ENCODE data around the gene C3. TPM values are rescaled to one million over a fixed set of nuclear protein-coding genes. Genes with fewer than 3 reads are reported as not detected.
"Not testable (repeated sequence)": the region's sequence is repeated elsewhere in the genome, so short reads cannot be mapped to it uniquely, and the experiment has no call there.

The C3 gene
- 4.0 and 5.2 TPM in 2 replicates for total RNA-seq (2014; rRNA removed; shearing (Covaris generic))

DNA sequence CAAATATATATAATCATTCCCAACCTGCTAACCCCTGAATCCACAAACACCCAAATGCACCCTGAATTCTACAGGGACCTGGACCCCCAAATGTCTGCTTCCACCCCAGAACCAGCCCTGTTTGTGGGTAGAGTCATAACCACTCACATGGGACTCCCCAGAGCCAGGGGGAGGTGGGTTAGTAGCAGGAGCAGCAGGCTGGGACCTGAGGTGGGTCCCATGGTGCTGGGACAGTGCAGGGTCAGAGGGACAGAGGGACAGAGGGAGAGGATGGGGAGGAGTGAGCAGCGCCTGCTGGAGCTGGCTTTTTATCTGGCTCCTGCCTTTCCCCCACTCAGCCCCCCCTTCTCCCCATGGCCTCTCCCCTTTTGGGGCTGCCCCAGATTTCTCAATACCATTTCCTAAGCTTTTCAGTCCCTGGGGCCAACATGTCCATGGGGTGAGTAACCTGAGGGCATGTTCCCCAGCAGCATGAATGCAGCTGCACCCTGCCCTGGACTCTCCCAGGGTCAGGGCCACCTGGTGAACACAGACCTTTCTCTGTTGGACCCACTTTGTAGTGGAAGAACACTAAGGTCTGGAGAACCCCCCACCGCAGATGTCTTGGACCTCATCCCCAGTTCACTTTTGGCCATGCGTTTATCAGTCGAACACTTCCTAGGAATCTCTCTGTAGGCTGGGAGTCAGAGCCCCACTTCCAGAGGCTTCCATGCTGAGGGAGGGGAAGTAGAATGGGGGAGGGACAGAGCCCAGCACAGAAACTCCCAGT, at the start of gene C3:
TSS of gene C3 (minus strand) at position 282 of the 769 bp plus-strand sequence. CDS start at position 221, 61 bp downstream.
- peak; percentile 75 for DNase-seq (ENCODE audit: low read depth)

- DNase-seq (ENCODE audit: low read depth) = no peak
These were observed 48.7 kb upstream of the C3 start for GRCh38 chr19:6769006-6769619.

DNA sequence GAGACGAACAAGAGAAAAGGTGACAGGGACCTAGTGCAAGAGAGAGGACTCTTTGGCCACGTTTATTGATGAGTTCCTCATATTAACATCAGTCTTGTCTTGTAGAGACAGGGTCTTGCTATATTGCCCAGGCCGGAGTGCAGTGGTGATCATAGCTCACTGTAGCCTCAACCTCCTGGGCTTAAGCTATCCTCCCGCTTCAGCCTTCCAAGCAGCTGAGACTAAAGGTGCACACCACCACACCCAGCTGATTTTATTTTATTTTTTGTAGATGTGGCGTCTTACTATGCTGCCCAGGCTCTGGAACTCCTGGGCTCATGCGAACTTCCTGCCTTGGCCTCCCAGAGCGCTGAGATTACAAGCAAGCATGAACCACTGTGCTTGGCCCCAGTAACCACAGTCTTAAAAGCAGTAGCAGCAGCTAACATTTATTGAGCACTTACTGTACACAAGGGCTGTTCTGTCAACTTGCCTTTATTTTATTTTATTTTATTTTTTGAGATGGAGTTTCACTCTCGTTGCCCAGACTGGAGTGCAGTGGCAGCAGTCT, 47.9 kb upstream of the C3 start:
- DNase-seq (ENCODE audit: low read depth) = no peak

DNA sequence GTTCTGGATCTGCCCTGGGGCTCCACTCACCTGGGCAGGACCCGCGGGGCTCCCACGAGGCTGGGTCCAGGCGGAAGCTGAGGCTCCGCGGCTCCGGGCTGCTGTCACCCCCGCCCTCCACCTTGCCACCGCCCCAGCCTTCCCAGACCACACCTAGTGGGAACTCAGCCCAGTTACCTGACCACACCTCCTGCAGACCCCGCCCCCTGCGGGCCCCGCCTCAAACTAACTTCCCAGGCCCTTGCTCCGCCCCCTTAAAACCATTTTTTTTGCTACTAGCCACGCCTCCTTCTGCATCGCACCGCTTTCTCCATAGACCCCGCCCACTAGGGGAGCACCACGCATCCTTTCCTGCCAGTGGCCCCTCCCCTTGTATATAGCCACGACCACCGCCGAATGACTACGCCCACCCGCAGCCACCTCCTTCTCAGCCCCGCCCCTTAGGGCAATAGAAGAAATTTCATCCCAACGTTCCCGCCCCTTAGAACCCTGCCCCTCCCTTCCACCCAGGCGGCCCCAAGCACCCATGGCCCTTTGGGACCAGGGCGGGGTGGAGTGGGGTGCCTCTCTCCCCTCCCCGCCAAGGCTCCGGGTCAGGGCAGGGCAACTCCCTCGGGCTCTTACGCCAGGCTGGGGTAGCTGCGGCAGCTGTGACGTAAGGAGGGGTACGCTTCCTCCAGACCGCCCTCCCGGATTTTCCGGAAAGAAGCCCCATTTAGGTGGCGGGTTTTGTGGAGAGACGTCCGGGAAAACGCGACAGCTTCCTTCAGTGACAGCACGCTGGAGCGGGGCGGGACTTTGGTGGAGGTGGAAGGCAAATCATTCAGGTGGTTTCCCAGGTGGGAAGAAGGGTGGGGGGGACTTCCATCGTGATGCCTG, 47.1 kb upstream of the C3 start, which contains the start of gene SH2D3A:
TSS of gene SH2D3A (minus strand) at position 79 of the 879 bp plus-strand sequence. CDS start 3,687 bp downstream, outside the sequence.
- DNase-seq (ENCODE audit: low read depth) = no peak

DNA sequence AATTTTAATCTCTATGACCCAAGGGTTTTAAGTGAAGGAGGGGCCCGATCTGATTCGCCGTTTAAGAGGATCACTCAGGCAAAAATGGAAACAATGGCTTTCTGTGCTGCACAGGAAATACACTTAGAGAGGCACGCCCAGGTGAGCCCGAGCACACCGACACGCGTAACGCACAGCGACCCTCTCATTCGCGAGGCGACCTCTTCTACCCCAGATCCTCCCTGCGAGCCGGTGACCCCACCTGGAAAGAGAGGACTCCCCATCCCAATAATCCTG, 46.6 kb upstream of the C3 start:
- no peak for DNase-seq (ENCODE audit: low read depth)

GRCh38 chr19:6766357-6767080, 46.1 kb upstream of the C3 start:
- DNase-seq (ENCODE audit: low read depth) = no peak

- peak; percentile 41 for DNase-seq (ENCODE audit: low read depth)
These were observed 45.4 kb upstream of the C3 start for GRCh38 chr19:6765738-6766356.

DNA sequence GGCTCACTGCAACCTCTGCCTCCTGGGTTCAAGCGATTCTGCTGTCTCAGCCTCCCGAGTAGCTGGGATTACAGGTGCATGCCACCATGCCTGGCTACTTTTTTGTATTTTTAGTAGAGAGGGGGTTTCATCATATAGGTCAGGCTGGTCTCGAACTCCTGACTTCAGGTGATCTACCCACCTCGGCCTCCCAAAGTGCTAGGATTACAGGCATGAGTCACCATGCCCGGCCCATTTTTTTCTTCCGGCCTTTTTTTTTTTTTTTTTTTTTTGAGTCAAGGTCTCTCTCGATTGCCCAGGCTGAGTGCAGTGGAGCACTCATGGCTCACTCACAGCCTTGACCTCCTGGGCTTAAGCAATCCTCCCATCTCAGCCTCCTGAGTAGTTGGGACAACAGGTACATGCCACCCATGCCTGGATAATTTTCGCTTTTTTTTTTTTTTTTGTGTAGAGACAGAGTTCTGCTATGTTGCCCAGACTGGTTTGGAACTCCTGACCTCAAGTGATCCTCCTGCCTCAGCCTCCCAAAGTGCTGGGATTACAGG, 41.9 kb upstream of the C3 start:
- DNase-seq (ENCODE audit: low read depth) = not testable (repeated sequence)

GRCh38 chr19:6761053-6761676, 40.7 kb upstream of the C3 start:
- DNase-seq (ENCODE audit: low read depth) = peak; percentile 28

DNA sequence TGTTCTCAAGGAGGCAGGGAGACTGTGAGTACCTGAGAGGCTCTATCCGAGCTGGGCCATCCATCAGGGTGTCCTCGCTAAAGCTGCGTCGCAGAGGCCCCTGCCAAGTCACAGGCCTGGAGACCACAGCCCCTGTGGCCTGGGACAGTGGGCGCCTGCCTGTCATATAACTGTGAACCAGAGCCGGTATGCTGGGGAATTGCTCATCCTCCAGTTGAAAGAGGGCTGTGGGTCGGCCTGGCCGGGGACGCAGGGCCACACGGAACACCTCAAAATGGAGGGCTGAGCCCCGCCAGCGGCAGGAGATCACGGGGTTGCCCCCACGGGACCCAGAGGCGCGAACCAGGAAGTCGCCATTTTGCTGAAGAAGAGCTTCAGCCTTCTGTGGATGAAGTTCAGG, 40.2 kb upstream of the C3 start:
- DNase-seq (ENCODE audit: low read depth) = no peak

DNA sequence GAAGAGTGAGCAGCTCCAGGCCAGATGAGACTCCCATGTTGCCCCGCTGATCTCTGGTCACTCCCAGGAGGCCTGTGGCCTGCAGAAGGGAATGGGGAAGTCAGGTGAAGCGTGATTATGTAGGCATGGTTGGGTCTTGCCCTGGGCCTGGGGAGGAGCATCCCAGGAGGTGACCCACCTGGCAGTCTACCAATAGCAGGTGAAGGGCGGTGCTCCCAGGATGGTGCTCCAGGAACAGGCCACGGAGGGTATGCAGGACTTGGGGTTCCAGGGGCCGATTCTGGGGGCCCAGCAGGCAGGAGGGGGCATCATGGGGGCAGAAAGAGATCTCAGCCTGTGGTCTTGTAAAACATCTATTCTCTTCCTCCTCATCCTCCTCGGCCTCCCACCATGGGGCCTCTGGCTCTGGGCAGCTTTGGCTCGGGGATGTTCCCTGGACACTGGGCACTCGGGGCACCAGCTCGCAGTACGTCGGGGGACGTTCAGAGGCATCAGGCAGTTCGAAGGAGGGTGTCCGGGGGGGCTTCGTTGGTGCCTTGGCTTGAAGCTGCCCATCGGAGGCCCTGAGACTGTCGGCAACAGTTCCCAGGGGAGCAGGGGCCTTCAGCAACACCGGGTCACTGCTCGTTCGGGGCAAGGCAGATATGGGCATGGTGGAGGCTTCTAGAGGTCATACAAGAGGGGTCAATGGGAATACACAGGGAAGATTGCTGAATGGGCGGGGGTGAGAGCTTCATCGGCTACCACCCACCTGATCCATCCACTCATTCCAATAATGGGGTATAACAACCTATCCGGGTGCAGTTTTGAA, 34.4 kb upstream of the C3 start:
- DNase-seq (ENCODE audit: low read depth) = no peak

GRCh38 chr19:6754136-6754535, 33.7 kb upstream of the C3 start:
- DNase-seq (ENCODE audit: low read depth) = no peak

- peak; percentile 58 for DNase-seq (ENCODE audit: low read depth)
These were observed 33.0 kb upstream of the C3 start for GRCh38 chr19:6753178-6754031.

DNA sequence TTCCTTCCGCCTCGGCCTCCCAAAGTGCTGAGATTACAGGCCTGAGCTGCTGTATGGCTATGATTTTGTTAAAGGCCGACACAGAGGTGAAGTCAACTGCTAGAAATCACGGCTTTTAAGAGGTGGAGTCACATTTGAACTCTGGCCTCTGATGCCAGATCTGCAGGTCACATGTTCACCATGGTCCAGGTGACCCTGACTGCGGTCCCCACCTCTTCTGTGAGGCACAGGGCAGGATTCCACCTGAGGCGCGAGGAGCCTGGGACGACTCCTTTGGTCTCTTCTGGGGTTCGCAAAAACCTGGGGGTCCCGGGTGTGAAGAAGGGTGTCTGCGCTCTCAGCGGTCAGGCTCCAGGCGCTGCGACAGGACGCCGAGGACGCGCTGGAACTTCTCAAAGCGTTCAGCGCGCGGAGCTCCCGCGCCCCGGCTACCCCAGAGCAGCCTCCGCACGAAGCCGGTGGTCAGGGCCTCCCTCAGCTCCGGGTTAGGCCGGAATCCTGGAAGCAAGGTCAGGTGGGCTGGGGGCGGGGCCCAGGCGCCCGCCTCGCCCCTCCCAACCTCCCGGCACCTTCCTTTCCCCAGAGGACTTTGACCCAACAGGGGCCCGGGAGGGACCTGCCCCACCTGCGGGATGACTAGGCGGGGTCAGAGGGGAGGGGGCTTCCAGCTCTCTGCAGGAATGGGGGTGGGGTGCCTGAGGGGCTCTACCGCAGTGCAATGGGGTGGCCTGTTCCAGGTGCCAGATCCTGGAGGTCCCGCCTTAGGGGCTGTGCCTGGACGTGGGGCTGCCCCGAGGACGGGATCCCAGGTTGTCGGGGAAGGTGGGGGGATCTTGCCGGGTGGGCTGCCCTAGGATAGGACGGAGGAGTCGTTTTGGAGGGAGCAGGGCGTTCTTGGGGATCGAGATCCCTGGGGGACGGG, 32.1 kb upstream of the C3 start:
- DNase-seq (ENCODE audit: low read depth) = no peak

- no peak for DNase-seq (ENCODE audit: low read depth)
These were observed 30.7 kb upstream of the C3 start for GRCh38 chr19:6751189-6751588.

GRCh38 chr19:6750062-6750461, 29.6 kb upstream of the C3 start:
- no peak for DNase-seq (ENCODE audit: low read depth)

- not testable (repeated sequence) for DNase-seq (ENCODE audit: low read depth)
These were observed 28.1 kb upstream of the C3 start for GRCh38 chr19:6748543-6748942.
